ENCODE results near the gene KIF15. TPM values are rescaled to one million over a fixed set of nuclear protein-coding genes. Genes with fewer than 3 reads are reported as not detected.

The KIF15 gene
- total RNA-seq, 4 donors from 2014 or later = 3.2 to 9.1 (median 4.9) TPM

DNA sequence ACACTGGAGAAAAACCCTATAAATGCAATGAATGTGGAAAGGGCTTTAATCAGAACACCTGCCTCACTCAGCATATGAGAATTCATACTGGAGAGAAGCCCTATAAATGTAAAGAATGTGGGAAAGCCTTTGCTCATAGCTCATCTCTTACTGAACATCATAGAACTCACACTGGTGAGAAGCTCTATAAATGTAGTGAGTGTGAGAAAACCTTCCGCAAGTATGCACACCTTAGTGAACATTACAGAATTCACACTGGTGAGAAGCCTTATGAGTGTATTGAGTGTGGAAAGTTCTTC is 39.5 kb upstream of the KIF15 start:
- no peak overlapping the region for H3K27ac ChIP-seq
- H3K27me3 ChIP-seq = no peaks in the 10 kb centered on the region
- intact Hi-C loops (cut with DNase I) = no loop called here
- TF ChIP-seq POLR2A (IDR thresholded peaks at IDR 0.05) (no peak), CTCF (IDR thresholded peaks at IDR 0.05) (no peak)
- H3K4me1 ChIP-seq = no peaks in the 10 kb centered on the region
- no peak for DNase-seq
- peaks cover 22 to 99% (median 92%) of the 10 kb centered on the region in 3 donors for H3K9me3 ChIP-seq
- WGBS, 2 donors = 90 to 100% methylated on average over 1 of the region's 1 CpG
- H3K4me3 ChIP-seq = peak overlapping the region in 1 of 4 donors; percentile 21
- H3K36me3 ChIP-seq = peaks cover 4 to 67% (median 22%) of the 10 kb centered on the region in 3 donors

GRCh38 chr3:44729384-44729910 is 32.1 kb upstream of the KIF15 start, which contains the start of gene ZNF501:
TSS of gene ZNF501 (plus strand) at chr3:44729635. CDS start at chr3:44734422, 4,787 bp downstream.
- 1 to 4% methylated on average over 8 to 22 of the region's 46 CpGs for WGBS, 2 donors
- intact Hi-C loops (cut with DNase I) = no loop called here
- Histone ChIP-seq H3K27ac (peak within 1 kb of the TSS; percentile 44 to 82 (median 68)), H3K9me3 (peaks cover 0 to 83% (median 52%) of the 10 kb centered on the region in 3 donors), H3K36me3 (peaks cover 0 to 43% (median 0%) of the 10 kb centered on the region in 3 donors), H3K4me1 (peaks cover 0 to 17% (median 3%) of the 10 kb centered on the region in 3 donors), H3K27me3 (no peaks in the 10 kb centered on the region), H3K4me3 (peak within 1 kb of the TSS; percentile 54 to 75 (median 68))
- TF ChIP-seq POLR2A (IDR thresholded peaks at IDR 0.05) (peak in 2 of 4 donors; percentile 17 to 49), CTCF (IDR thresholded peaks at IDR 0.05) (peak in 1 of 6 experiments; percentile 21)
- DNase-seq = peak; percentile 43

GRCh38 chr3:44734646-44735168 is 26.9 kb upstream of the KIF15 start:
- intact Hi-C loops (cut with DNase I) = no loop called here
- H3K4me3 ChIP-seq = no peak overlapping the region
- H3K9me3 ChIP-seq = peaks cover 0 to 90% (median 66%) of the 10 kb centered on the region in 3 donors
- peaks cover 0 to 52% (median 0%) of the 10 kb centered on the region in 3 donors for H3K36me3 ChIP-seq
- TF ChIP-seq POLR2A (IDR thresholded peaks at IDR 0.05) (no peak), CTCF (IDR thresholded peaks at IDR 0.05) (no peak)
- H3K27ac ChIP-seq = no peak overlapping the region
- H3K27me3 ChIP-seq = no peaks in the 10 kb centered on the region
- DNase-seq = no peak
- 85 to 86% methylated on average over 3 of the region's 3 CpGs for whole genome bisulfite sequencing, 2 donors
- peaks cover 0 to 8% (median 0%) of the 10 kb centered on the region in 3 donors for H3K4me1 ChIP-seq

DNA sequence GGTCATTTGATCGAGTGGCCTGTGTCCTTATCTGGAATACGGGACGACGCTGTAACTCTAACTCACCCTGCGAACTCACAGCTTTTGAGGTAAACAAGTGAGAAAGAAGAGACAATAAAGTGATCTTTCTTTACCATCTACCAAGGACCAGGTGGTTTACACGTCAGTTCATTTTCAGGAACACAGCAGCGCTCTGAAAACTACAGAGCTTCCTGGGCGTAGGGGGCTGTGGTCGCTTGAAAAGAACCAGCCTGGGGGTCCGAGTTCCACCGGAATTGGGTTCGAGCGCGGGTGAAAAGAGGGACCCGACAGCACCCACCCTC is 532 bp upstream of the KIF15 start:
- DNase-seq = no peak
- intact Hi-C loops (cut with DNase I) = no loop called here
- no peaks in the 10 kb centered on the region for H3K27me3 ChIP-seq
- H3K4me3 ChIP-seq = peak overlapping the region; percentile 80 to 89 (median 86)
- peaks cover 6 to 25% (median 17%) of the 10 kb centered on the region in 3 donors for H3K4me1 ChIP-seq
- TF ChIP-seq POLR2A (IDR thresholded peaks at IDR 0.05) = no peak
- TF ChIP-seq CTCF (IDR thresholded peaks at IDR 0.05) = no peak
- H3K9me3 ChIP-seq = peaks cover 0 to 21% (median 5%) of the 10 kb centered on the region in 3 donors
- H3K36me3 ChIP-seq = peaks cover 0 to 27% (median 0%) of the 10 kb centered on the region in 3 donors
- 7 to 27% methylated on average over 4 to 15 of the region's 15 CpGs for WGBS, 2 donors
- peak overlapping the region; percentile 85 to 90 (median 86) for H3K27ac ChIP-seq

- intact Hi-C loops (cut with DNase I) = no loop called here
- Histone ChIP-seq H3K36me3 (peaks cover 0 to 18% (median 0%) of the 10 kb centered on the region in 3 donors), H3K9me3 (peaks cover 0 to 18% (median 5%) of the 10 kb centered on the region in 3 donors), H3K4me1 (peaks cover 6 to 25% (median 17%) of the 10 kb centered on the region in 3 donors), H3K27ac (peak overlapping the region; percentile 85 to 90 (median 86)), H3K27me3 (no peaks in the 10 kb centered on the region), H3K4me3 (peak overlapping the region; percentile 80 to 89 (median 86))
- WGBS, 2 donors = 2 to 4% methylated on average over 9 of the region's 9 CpGs
- TF ChIP-seq POLR2A (IDR thresholded peaks at IDR 0.05) (no peak), CTCF (IDR thresholded peaks at IDR 0.05) (no peak)
- no peak for DNase-seq
Measured at GRCh38 chr3:44762170-44762677, 630 bp downstream of the KIF15 start.

All from esophagus squamous epithelium (tissue), 5 donors.